OCI-LY1 (cell line): ENCODE measurements around the gene CACNG1.
"Not testable (repeated sequence)": the region's sequence is repeated elsewhere in the genome, so short reads cannot be mapped to it uniquely, and the experiment has no call there.

ENCODE experiments used
- H2AFZ ChIP-seq: fragments of 200-600 bp; sonication (generic), shearing (Covaris generic); 2 replicates; pipeline ENCODE4 v1.6.0; 2014; ENCODE audit warnings: antibody characterized with exemption, mild to moderate bottlenecking, low read length
- H3F3A ChIP-seq: fragments of 200-600 bp; sonication (generic), shearing (Covaris generic); 2 replicates; pipeline ENCODE4 v1.6.0; 2014; ENCODE audit warnings: mild to moderate bottlenecking, antibody characterized with exemption, low read length, moderate library complexity; ENCODE audit not compliant: insufficient read depth
- H3K27ac ChIP-seq: fragments of 200-600 bp; sonication (generic); 2 replicates; pipeline ENCODE4 v1.5.1; 2014; ENCODE audit warnings: low read length, mixed run types, mild to moderate bottlenecking, low read depth; ENCODE audit not compliant: poor library complexity, severe bottlenecking
- H3K27me3 ChIP-seq: fragments of 200-600 bp; sonication (generic); 2 replicates; pipeline ENCODE4 v1.6.0; 2014; ENCODE audit warnings: antibody characterized with exemption, mild to moderate bottlenecking, low read length, moderate library complexity; ENCODE audit not compliant: insufficient read depth
- H3K36me3 ChIP-seq: fragments of 200-600 bp; sonication (generic); 2 replicates; pipeline ENCODE4 v1.6.1; 2014; ENCODE audit warnings: mild to moderate bottlenecking, antibody characterized with exemption, low read length, moderate library complexity, mixed read lengths; ENCODE audit not compliant: insufficient read depth
- H3K4me1 ChIP-seq: fragments of 200-600 bp; sonication (generic); 2 replicates; pipeline ENCODE4 v1.5.1; 2014; ENCODE audit warnings: mild to moderate bottlenecking, low read length, moderate library complexity; ENCODE audit not compliant: insufficient read depth, severe bottlenecking
- H3K4me2 ChIP-seq: fragments of 200-600 bp; sonication (generic), shearing (Covaris generic); 2 replicates; pipeline ENCODE4 v1.6.1; 2014; ENCODE audit warnings: low read length
- H3K4me3 ChIP-seq: fragments of 200-600 bp; sonication (generic); 2 replicates; pipeline ENCODE4 v1.5.1; 2014; ENCODE audit warnings: low read length, low read depth, mild to moderate bottlenecking, mixed read lengths; ENCODE audit not compliant: poor library complexity, severe bottlenecking
- H3K79me2 ChIP-seq: fragments of 200-600 bp; shearing (Covaris generic); 2 replicates; pipeline ENCODE4 v1.6.1; 2016; ENCODE audit warnings: mixed run types, low read length, mixed read lengths; ENCODE audit not compliant: insufficient read depth
- H3K9ac ChIP-seq: fragments of 200-600 bp; sonication (generic), shearing (Covaris generic); 2 replicates; pipeline ENCODE4 v1.6.1; 2014; ENCODE audit warnings: mild to moderate bottlenecking, low read length, mixed read lengths
- H3K9me2 ChIP-seq: fragments of 200-600 bp; sonication (generic), shearing (Covaris generic); 2 replicates; pipeline ENCODE4 v1.6.1; 2014; ENCODE audit warnings: low read depth, mild to moderate bottlenecking, low read length, mixed read lengths
- H3K9me3 ChIP-seq: fragments of 200-600 bp; shearing (Covaris generic); 2 replicates; pipeline ENCODE4 v1.6.1; 2014; ENCODE audit warnings: low read length, mixed read lengths
- H4K20me1 ChIP-seq: fragments of 200-600 bp; sonication (generic), shearing (Covaris generic); 2 replicates; pipeline ENCODE4 v1.6.0; 2016; ENCODE audit warnings: mild to moderate bottlenecking, low read length; ENCODE audit not compliant: insufficient read depth
- CTCF ChIP-seq: fragments of 200-600 bp; sonication (generic), shearing (Covaris generic); IDR thresholded peaks from 2 replicates; pipeline ENCODE4 v1.5.1; 2017; ENCODE audit warnings: mild to moderate bottlenecking, antibody characterized with exemption, low read length, moderate library complexity, mixed read lengths
- EZH2 ChIP-seq: fragments of 200-600 bp; sonication (generic), shearing (Covaris generic); IDR thresholded peaks from 2 replicates; pipeline ENCODE4 v1.8.0; 2017; ENCODE audit warnings: borderline replicate concordance, mixed run types, mild to moderate bottlenecking, antibody characterized with exemption, low read length, moderate library complexity, mixed read lengths

CACNG1 gene

GRCh38 chr17:67095803-67096202, 51.4 kb downstream of the CACNG1 start:
- Histone ChIP-seq H2AFZ (no peak overlapping the region), H3K9me3 (no peaks in the 10 kb centered on the region), H3F3A (no peaks in the 10 kb centered on the region), H3K9me2 (no peaks in the 10 kb centered on the region), H3K4me2 (no peak overlapping the region), H3K27me3 (no peaks in the 10 kb centered on the region), H3K4me1 (no peaks in the 10 kb centered on the region), H4K20me1 (no peaks in the 10 kb centered on the region), H3K9ac (no peak overlapping the region), H3K27ac (no peak overlapping the region), H3K79me2 (no peaks in the 10 kb centered on the region; the same call in 1 of the 2 replicates), H3K36me3 (peaks cover 14% of the 10 kb centered on the region; the same call in 1 of the 2 replicates), H3K4me3 (no peak overlapping the region)
- TF ChIP-seq CTCF = no peak
- TF ChIP-seq EZH2 = no peak

- H3K27me3 ChIP-seq = no peaks in the 10 kb centered on the region
- no peaks in the 10 kb centered on the region for H3F3A ChIP-seq
- no peak for TF ChIP-seq EZH2
- no peak for TF ChIP-seq CTCF
- no peaks in the 10 kb centered on the region; the same call in 1 of the 2 replicates for H3K79me2 ChIP-seq
- H3K4me2 ChIP-seq = no peak overlapping the region
- H4K20me1 ChIP-seq = no peaks in the 10 kb centered on the region
- H3K9ac ChIP-seq = no peak overlapping the region
- H3K9me3 ChIP-seq = no peaks in the 10 kb centered on the region
- H3K4me1 ChIP-seq = no peaks in the 10 kb centered on the region
- peaks cover 14% of the 10 kb centered on the region; the same call in 1 of the 2 replicates for H3K36me3 ChIP-seq
- H3K4me3 ChIP-seq = no peak overlapping the region
- no peak overlapping the region for H3K27ac ChIP-seq
- no peaks in the 10 kb centered on the region for H3K9me2 ChIP-seq
- no peak overlapping the region for H2AFZ ChIP-seq
These were observed 52.3 kb downstream of the CACNG1 start for GRCh38 chr17:67096609-67097008.

GRCh38 chr17:67098006-67098405, 53.7 kb downstream of the CACNG1 start:
- Histone ChIP-seq H3K4me3 (no peak overlapping the region), H3K4me2 (no peak overlapping the region), H4K20me1 (no peaks in the 10 kb centered on the region), H3F3A (no peaks in the 10 kb centered on the region), H3K9me2 (no peaks in the 10 kb centered on the region), H2AFZ (no peak overlapping the region), H3K36me3 (peaks cover 11% of the 10 kb centered on the region; the same call in 1 of the 2 replicates), H3K9ac (no peak overlapping the region), H3K4me1 (no peaks in the 10 kb centered on the region), H3K79me2 (no peaks in the 10 kb centered on the region; the same call in 1 of the 2 replicates), H3K27me3 (no peaks in the 10 kb centered on the region), H3K27ac (no peak overlapping the region), H3K9me3 (no peaks in the 10 kb centered on the region)
- TF ChIP-seq CTCF (no peak), EZH2 (no peak)

GRCh38 chr17:67104641-67105040, 60.3 kb downstream of the CACNG1 start:
- not testable (repeated sequence) for H3K27me3 ChIP-seq, H3K9me2 ChIP-seq, H3K27ac ChIP-seq, H3K4me2 ChIP-seq, H3F3A ChIP-seq, H4K20me1 ChIP-seq, H3K79me2 ChIP-seq, H2AFZ ChIP-seq, H3K9ac ChIP-seq, H3K9me3 ChIP-seq, H3K4me3 ChIP-seq, H3K4me1 ChIP-seq
- peaks cover 61% of the 10 kb centered on the region for H3K36me3 ChIP-seq
